Ecto neural progenitor cell (in vitro differentiated cells): ENCODE data around the gene AGAP1.

Experiments
- DNase-seq: peaks from one replicate; pipeline ENCODE4 v3.0.0-alpha.2; 2018; ENCODE audit warnings: low spot score

The AGAP1 gene

DNA sequence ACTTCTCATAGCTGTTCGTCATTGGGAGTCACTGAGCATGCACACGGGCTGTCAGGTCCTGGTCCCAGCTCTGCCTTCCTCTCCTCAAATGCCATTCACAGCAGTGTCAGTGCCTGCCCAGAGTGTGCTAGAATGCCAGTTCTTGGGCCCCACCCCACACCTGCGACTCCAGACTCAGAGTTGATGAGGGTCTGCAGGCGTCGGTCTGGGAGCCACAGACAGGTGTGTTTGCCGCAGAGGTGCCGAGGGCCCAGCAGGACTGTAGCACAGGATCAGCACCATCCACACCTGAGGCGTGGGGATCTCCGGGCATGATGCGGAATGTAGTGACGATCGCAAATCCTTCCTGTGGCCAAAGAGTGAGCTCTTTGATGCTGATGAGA is 56.5 kb downstream of the AGAP1 start:
- DNase-seq, result no peak

DNA sequence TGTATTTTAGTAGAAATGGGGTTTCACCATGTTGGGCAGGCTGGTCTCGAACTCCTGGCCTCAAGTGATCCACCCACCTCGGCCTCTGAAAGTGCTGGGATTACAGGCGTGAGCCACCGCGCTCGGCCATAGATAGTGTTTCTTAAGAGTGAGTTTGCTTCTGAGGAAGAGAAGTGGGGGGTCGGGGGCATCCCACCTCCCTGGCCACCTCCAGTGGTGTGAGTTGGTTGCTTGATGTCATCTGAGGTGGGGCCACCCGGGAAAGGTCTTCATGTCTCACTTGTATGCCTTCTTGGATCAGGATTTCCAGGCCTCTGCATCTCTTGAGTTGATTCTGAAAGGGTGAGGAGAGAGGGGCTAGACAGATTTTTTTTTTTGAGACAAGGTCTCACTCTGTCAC is 57.1 kb downstream of the AGAP1 start:
- no peak for DNase-seq

DNA sequence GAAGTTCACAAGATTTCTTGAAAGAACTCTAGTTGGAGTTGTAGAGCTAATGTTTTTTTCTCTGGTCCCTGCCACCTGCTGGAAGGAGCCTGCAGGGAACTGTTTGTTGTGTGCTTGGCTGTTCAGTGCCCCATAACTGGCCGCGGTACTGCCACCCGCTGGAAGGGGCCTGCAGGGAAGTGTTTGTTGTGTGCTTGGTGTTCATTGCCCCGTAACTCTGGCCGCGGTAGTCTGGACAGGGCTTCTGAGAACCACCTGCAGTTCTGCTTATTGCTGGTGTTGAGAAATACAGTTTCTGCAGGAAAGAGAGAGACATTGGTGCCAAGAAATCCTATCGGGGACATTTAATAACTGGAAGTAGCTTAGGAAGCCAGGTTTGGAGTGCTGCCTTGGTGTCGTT is 58.1 kb downstream of the AGAP1 start:
- DNase-seq, result peak; percentile 71

DNA sequence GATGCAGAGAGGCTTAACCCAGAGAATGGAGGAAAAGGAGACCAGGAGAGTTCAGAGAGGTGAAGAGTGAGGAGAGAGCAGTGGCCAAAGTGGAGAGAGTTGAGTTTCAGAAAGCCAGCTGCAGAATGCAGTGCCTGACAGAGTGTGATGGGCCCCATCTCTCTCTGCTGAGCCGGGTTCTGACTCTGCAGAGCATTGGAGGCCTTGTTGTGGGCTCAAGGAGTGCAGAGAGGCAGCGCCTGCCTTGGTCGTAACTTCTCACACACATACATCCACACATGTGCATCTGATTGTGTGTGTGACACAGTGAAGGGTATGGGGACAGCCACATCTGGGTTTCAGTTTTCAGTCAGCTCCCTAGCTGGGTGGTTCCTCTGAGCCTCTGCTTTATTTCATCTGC is 58.8 kb downstream of the AGAP1 start:
- DNase-seq, result no peak

DNA sequence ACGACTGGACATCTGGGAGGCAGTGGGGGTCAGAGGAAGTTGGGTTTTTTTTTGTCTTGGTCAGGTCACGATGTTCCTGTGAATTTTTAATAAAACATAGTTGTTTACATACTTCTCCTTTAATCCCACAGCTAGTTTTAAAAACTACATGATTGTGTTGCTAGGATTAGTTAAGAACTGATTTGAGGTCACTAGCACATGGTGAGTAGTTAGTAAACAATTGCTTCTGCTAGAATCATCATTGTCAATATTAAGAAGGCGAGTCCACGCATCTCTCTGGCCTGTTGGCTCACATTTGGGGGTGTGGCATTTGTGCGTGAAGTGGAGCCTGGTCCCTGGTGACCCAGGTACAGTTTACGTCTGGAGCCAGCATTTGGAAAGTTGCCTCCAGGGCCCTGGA is 59.4 kb downstream of the AGAP1 start:
- DNase-seq, result no peak

DNA sequence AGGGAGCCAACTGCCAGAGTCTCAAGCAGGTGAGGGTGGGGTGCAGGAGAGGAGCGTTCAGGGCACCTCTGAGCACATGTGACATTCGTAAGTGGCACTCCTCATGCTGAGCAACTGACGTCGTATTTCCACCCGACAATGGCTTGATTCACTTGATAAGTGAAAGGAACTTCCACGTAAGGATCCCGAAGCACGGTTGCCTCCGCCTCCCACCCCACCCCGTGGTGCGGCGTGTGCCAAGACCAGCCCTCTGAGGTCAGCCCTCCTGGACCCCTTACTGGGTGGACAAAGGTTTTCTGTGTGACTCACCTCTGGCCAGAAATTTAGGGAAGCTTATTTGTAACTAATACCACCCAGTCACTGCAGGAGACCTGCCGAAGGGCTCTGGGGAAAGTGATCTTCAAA is 59.9 kb downstream of the AGAP1 start:
- no peak for DNase-seq

DNA sequence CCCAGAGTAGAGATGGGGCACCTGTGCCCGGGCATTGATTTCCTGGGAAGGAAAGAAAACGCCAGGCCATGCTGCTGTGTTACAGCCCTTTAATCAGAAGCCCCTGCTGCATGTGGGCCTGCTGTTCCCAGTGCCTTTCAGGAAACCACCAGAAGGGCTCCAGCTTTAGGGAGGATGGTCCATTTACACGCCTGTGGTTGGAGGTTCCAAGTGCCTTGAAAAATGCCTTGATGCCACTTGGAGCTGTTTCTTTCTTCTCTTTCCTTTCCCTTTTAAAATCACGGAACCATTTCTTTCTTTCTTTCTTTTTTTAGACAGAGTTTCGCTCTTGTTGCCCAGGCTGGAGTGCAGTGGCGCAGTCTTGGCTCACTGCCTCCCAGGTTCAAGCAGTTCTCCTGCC is 60.5 kb downstream of the AGAP1 start:
- DNase-seq, result no peak

DNA sequence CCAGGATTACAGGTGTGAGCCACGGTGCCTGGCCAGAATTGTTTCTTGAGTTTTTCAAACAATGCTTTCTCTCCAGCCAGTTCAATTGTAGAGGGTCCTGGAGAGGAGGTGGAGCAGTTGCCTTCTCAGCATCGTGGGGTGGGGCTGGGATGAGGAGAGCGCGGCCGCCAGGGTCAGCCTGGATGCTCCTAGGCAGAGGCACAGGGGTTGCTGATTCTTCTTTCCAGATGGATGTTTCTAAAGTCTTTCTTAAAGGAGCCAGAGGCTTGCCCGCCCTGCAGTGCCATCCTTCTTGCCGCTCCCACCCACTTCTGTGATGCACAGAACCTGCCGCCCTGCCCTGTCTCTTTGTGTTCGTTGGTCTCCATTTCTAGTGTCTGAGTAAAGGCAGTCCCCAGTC is 61.1 kb downstream of the AGAP1 start:
- DNase-seq, result no peak

DNA sequence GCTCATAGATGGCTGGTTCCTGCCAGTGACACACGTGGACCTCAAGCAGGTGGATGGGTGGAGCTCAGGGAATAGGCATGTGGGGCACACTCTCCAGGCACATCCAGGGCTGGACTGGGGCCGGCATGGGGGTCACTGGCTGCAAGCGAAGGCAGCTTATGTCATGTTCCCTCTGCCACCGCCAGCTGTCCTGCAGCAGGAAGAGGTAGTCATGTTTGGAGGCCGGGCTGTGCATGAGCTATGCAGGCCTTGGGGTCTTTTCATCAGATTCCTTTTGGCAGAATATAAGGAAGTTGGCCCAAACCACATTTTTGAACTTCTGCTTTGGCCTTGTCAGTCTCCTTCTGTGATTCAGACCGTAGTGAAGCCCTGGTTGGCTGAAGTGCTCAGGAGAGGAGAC is 61.5 kb downstream of the AGAP1 start:
- DNase-seq, result no peak

DNA sequence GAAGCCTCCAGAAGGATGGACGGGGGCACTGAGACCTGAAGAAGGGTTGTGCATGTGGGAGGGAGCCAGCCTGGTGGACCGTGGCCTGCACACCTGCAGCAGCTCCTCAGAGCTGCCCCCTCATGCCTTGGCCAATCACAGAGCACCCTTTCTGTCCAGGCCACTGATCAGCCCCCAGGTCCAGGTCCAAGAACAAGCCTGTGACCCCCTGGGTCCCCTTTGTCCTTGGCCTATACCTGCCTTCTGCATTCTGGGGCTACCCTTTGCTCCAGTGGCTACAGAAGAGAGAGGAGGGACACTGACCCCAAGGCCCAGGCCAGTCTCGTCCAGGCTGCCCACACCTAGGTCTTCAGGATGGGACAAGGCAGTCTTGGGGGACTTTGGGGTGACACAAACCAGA is 62.2 kb downstream of the AGAP1 start:
- no peak for DNase-seq

DNA sequence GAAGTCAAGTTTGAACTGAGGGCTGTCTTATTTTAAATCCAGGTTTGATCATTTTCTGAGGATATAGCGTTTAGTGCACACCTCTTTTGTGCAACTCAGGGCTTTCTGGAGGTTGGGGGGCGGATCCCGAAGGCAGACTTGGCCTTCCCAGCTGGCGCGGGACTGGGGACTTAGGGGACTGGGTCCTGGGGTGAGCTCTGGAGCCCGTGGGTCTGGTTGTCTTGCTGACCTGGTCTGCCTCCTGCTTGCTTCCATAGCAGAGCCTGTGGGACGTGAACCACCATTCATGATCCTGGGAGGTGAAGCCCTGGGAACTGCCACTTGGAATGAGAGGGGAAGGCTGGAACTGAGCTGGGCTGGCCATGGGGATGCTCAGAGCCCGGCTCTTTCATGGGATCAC is 63.1 kb downstream of the AGAP1 start:
- no peak for DNase-seq

DNA sequence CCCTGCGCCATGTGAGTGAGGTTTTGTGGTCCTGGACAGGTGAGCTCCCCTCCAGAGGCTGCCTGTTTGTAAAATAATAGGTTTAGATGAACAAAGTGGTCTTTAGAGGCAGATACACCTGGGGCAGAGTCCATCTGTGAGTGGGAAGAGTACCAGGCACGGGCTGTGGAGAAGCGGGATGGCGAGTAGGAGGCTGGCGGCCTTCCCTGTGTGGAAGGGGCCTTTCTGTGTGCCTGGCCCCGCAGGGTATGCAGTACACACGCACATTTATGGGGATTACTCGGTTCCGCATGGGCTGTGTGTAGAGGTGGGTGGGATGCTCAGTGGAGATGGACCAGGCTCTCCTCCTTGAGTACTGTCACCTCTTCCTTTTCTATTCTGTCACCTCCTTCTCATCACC is 64.1 kb downstream of the AGAP1 start:
- DNase-seq, result no peak

DNA sequence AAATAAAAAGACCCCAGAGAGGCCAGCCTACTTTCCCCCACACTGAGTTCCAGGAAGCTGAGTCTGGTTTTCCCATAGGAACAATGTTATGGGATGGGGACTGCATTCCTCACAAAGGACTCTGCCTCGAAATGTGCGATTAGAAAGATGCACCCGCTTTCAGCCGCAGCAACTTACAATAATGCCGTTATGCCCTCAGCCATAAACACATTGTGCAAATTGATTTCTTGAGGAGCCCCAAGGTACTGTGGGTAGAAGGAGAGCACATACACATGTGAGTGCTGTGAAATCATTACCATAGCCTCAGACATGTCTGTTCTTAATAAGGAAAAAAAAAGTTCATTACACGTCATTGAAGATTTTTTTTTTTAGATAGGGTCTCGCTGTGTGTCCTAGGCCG is 64.7 kb downstream of the AGAP1 start:
- DNase-seq, result no peak

DNA sequence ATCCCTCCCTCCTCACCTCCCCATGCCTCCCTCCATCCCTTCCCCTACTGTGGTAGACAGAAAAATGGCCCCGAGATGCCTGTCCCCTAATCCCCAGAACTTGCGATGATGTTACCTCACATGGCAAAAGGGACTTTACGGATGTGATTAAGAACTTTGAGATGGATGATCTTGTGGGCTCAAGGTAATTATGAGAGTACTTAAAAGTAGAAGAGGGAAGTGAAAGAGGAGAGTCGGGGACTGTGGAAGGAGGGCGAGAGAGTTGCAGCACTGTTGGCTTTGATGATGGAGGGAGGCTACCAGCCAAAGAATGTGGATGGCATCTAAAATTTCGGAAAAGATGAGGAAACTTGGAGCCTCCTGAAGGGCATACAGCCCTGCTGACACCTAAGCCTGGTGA is 66.5 kb downstream of the AGAP1 start:
- no peak for DNase-seq

DNA sequence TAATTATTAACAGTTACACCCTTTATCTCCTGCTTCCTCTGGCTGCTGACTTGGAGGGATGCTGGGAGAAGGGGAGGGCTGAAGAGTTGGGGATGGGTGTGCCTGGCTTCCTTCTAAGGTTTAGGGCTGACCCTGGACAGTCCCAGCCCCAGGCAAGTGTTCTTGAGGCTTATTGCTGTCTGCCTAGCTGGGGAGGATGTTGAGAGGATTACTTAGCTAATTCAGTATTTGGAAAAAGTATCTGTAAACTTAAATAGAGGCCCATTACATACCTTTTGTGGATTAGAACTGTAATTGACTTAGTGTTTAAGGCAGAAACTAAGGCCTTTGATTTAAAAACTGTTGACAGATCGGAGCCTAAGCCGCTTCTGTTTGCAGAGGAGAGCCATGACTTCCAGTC is 67.6 kb downstream of the AGAP1 start:
- DNase-seq, result no peak

DNA sequence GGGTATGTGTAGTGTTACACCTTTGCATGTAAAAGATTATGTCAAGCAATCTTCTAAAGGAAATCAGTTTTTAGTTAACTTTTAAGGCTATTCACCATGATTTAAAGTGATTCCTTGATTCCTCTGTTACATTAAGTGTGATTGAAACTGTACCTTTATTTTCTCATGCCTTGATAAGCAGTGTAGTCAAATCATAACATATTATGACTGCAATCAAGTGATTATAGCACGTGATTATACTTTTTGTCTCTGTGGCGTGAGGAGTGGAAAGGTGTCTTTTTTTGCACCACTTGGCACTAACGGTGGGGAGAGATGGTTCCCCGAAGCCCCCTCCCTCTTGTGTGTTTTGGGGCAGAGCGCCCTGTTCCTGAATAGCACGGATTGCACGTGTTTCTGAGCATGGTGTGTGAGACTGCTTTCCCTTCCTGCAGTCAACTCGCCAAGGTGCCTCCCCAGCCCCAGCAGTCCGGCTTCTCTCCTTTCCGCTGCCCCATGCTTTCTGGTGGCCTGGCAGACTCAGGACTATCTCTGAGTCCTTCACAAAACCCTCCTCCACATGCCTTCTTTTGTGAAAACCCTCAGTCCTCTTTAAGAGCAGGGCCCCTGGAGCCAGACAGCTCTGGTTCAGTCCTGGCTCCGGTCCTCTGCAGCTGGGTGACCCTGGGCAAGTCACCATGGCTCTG is 68.4 kb downstream of the AGAP1 start:
- no peak for DNase-seq

DNA sequence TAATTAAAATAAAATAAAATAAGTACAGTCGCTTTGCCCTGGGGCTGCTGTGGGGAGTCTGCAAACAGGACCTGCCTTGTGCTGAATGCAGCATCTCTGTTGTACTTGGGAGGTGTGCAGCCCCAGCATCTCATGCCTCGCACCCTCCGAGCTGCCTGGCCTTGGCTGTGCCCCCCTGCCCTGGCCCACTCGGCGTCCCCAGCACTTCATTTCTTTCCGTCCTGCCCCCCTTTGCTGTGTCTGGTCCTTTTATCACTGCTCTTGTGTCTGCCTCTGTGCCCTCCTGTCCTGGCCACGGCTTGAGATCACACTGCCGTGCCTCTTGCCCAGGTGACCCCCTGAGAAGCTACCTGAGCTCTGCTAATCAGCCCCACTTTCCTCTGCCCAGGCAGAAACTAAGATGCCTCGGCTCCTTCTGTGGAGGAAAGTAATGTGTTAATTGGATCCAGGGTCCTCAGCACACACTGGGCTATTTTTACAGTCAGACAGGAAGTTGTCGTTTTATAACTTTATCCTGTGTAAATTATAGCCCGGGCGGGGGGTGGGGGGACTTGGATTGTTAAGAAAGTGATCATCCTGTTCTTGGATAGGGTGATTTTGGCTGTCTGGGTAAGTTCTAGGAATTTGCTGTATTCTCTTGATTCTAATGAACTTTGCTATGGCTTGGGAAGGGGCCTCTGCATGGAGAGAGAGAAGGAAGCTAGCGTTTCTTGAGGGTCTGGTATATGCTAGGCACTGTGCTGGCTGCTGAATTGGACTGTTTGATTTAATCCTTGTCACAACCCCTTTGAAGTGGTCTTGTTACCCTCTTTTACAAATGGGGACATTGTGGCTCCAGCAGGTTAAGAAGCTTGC is 69.4 kb downstream of the AGAP1 start:
- DNase-seq, result no peak

DNA sequence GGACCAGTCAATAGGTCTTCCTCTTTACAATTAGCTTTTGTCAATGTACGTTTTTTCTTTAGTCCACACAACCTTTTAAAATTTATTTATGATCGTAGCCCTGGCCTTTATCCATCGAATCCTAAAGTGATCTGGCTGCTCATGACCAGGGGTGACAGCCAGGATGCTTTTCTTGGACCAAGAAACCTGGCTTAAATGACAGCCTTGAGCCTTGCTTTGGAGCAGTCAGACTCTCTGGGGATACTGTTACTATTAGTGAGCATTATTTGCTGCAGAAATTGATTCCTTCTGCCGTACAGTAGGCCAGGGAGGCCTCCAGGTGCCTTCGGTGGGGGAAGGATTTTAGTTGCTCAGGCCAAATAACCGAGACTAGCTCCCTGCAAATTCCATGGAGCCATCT is 70.2 kb downstream of the AGAP1 start:
- DNase-seq, result no peak

DNA sequence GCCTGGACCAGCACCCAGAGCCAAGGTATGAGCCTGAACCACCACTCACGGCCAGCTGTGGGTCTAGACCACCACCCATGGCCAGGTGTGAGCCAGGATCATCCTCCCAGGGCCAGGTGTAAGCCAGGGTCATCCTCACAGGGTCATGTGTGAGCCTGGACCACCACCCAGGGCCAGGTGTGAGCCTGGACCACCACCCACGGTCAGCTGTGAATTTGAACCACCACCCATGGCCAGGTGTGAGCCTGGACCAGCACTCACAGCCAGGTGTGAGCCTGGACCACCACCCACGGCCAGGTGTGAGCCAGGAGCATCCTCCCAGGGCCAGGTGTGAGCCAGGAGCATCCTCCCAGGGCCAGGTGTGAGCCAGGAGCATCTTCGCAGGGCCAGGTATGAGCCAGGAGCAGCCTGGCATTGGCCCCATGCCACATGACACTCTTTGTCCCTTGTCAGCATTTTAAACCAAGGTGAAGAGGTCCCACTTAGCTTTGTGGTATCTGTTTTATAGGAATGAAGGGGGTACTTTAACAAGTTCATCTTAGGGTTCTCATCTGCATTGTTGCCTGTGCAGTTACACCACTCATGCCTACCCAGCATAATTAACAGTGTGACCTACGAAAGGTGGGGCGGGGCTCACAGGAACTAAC is 71.2 kb downstream of the AGAP1 start:
- no peak for DNase-seq

DNA sequence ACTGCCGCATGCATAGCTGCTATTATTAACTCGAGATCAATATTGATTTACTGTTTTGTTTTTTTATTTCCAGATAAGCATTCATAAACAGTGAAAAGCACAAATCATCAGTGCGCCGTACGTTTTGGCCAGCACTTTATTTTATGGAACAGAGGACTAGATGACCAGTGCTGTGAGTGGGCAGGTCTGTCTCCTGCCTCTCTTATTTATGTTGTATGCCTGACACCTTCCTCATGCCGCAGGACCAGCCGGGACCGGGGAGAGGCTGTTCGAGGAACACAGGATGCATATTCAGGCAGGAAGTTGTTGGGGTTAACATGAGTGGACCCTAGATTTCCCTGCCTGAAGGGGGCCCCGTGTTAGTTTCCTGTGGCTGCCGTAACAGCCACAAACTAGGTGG is 72.6 kb downstream of the AGAP1 start:
- no peak for DNase-seq

DNA sequence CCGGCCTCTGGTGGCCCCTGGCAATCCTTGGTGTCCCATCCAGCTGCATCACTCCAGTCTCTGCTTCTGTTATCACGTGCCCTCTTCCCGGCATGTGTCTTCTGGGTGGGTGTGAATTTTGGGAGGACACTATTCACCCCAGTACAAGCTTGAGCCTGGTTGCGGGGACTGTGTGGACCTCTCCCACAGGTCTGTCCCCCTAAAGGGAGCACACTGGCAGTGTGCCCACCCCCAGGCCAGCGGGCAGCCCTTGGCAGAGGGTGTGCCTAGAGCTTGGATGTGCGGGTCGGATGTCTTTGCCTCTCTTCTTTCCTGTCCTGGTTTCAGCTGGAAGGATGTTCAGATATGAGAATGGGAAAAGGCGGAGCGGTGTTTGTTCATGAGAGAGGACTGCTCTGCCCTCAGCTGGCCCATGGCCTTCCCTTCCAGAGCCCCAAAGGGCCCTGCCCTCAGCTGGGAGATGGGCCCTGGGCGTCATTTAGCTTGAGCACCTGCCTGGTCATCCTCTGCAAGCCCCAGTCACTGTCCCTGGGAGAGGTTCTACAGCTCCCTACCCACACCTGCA is 73.2 kb downstream of the AGAP1 start:
- no peak for DNase-seq

DNA sequence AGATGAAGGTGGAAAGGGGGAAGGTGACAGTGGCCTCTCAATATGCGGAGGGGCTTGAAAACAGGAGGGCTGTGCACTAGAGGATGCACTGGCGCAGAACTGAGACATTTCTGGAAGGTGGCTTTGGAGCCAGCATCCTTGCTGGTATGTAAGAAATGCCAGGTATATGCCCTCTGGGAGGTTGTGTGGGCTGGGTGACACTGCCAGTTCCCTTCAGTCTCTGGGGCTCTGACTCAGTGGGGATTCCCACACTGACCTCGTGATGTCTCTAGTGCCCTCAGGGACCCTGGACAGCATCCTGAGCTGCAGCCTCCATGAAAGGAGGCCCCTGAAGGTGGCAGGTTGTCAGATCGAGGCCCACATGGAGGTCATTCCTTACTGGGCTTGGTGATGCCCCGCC is 74.0 kb downstream of the AGAP1 start:
- DNase-seq, result no peak

DNA sequence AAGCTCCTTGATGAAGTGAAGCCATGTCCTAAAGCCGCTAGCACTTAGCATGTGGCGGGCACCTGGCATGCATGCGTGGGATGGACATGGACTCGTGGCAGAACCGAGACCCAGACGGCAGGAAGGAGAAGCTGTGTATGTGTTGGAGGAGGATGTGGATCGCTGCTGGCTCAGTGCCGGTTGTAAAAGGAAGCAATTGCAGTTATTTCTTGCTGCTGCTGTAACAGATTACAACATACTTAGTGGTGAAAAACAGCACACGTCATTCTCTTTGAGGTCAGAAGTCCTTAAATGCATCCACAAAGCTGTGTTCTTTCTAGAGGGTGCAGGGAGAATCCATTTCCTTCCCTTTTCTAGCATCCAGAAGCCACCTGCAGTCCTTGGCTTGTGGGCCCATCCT is 74.6 kb downstream of the AGAP1 start:
- no peak for DNase-seq
